GM12872 (cell line): Measurements from ENCODE around the gene COL18A1.

Experiments used
- CTCF ChIP-seq: IDR thresholded peaks from 3 replicates; pipeline ENCODE4 v1.5.1; 2011; ENCODE audit warnings: low read depth, mild to moderate bottlenecking, low read length, moderate library complexity; ENCODE audit not compliant: insufficient read depth

The COL18A1 gene

GRCh38 chr21:45429221-45430175, 24.5 kb downstream of the COL18A1 start:
- no peak for TF ChIP-seq CTCF

- no peak for TF ChIP-seq CTCF
Observed at GRCh38 chr21:45430521-45431501, 25.8 kb downstream of the COL18A1 start.

- TF ChIP-seq CTCF = no peak
Observed at GRCh38 chr21:45431781-45432572, 27.0 kb downstream of the COL18A1 start.

GRCh38 chr21:45432575-45433255, 27.8 kb downstream of the COL18A1 start:
- no peak for TF ChIP-seq CTCF

- no peak for TF ChIP-seq CTCF
Observed at GRCh38 chr21:45433301-45433700, 28.3 kb downstream of the COL18A1 start.

- no peak for TF ChIP-seq CTCF
Observed at GRCh38 chr21:45433911-45434644, 29.1 kb downstream of the COL18A1 start.
